ENCODE results near the gene PARM1.

Gene PARM1, protein sequence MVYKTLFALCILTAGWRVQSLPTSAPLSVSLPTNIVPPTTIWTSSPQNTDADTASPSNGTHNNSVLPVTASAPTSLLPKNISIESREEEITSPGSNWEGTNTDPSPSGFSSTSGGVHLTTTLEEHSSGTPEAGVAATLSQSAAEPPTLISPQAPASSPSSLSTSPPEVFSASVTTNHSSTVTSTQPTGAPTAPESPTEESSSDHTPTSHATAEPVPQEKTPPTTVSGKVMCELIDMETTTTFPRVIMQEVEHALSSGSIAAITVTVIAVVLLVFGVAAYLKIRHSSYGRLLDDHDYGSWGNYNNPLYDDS

DNA sequence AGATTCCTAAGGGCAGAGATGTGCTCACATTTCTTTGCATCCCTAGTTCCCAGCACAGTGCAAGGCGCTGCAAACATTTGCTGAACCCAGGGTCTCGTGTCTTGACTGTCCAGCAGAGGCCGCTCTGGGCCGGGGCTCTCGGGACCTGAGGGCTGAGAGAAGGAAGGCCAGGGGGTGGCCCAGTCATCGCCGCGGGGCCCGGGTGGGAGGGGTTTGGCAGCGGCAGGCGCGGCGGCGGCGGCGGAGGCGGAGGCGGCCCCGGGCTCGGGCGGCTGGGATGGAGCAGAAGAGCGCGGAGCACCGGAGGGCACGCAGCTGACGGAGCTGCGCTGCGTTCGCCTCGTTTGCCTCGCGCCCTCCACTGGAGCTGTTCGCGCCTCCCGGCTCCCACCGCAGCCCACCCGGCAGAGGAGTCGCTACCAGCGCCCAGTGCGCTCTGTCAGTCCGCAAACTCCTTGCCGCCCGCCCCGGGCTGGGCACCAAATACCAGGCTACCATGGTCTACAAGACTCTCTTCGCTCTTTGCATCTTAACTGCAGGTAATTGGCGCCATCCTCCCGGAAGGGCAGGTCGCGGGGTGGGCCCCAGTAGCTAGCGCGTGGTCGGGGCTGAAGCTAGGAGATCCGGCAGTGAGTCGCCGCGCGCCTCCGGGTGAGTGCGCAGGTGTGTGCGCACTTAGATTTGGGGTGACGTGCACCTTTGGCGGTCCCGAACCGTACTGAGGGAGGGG, at the start of gene PARM1:
PARM1 (plus strand) TSS at position 285 of the 730 bp plus-strand sequence; CDS start at position 497, 212 bp downstream.
- peak; percentile 26 for DNase-seq

DNA sequence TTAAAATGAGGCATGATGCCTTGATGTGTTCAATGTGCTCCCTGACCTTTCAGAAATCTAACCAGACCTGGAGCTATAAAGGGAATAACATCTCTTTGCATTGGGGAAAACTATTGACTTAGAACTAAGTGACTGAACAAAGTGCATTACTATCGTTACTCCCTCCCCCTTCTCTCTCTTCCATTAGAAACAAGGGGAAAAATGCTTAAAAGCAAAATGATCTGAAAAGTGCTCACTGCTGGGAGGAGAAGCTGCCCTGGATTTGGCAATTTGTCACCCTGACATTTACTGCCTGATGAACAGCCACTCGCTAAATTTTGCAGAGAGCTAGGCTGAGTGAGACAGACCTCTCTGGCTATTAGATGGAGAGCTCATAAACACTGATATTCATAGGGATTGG, 48.6 kb upstream of the PARM1 start:
- no peak for DNase-seq

DNA sequence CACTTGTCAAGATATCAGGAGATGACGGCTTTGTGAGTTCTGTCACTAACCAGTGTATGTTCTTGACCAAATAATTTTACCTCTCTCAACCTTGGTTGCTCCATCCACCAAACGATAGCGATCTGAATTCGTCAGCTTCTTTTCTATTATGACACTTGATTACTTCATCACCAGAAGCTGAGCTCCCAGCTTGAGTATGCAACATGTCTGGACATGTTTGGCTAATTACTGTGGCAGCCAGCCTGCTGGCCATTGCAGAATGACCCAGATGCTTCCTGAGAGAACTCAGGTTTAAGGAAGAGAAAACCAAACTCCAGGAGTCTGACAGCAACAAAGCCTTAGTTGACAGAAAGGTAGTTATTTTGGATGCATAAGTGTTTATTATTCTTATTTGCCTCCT, 46.4 kb upstream of the PARM1 start:
- DNase-seq: no peak

DNA sequence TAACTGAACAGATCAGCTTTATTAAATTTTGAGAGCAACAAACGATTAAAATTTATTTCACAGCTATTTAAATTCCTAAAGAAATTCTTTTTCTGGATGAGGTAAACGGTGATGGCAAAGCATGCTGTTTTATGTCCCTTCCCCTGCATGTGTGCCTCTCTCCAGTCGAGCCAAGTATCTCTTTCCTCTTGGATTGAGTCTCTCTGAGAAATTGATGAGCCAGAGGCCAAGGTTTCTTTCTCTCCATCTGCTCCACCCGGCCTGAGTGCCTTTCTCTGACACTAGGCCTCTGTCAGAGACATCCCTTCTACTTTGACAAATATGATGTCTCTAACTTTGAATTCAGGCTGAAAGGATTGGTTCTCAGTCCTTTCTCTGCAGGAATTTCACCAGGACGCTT, 42.6 kb upstream of the PARM1 start:
- no peak for DNase-seq

DNA sequence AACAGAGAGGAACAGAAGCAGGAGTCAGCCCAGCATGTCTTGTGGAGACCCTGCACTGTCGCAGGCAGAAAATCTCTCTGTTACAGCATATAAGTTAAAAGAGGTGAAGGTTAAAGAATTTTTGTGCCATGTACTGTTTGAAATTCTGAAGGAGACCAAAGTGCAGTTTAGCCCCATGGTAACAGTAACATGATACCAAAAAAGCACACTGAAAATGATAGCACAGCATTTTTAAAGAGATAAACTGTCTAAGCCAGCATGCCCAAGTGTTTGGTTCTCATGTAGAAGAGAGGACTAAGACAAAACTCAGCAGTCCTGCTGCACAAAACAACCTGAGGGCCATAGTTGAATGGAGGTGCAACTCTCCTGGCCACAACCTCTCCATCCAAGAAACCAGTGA, 41.9 kb upstream of the PARM1 start:
- no peak for DNase-seq

DNA sequence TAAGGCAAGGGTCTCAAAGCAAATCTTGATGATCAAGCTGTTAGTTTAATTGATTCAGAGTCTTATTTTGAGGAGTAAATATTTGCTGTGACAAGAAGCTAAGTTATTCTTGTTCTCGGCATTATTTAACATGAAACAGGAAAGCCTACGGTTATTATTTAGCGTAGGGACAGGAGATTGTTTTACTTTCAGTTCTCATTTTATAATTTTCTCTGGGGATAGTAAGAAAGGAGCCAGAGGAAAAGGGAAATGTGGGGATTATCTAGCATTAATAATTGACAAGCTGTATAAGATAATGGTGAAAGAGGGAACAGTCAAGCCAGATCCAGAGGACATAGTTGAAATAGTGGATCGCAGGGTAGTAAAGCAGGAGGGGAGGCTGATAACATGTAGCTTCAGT, 39.7 kb upstream of the PARM1 start:
- DNase-seq: no peak

DNA sequence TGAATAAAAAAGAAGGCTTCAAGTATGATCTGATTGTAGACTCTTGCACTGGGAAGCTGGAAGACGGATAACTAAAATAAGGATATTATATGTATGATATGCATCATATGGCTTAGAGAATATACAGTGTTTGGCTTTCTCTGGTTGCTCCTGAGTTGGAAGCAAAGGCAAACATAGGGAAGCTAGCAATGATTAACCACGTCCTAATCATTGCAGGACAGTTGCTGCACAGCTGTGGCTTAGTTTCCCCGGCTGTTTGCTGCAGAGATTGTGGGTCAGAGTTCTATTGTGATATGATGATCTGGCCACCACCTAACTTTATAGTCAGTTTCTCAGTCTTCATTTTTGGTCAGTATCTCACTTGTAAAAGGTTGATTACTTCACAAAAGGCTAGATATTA, 36.3 kb upstream of the PARM1 start:
- no peak for DNase-seq

DNA sequence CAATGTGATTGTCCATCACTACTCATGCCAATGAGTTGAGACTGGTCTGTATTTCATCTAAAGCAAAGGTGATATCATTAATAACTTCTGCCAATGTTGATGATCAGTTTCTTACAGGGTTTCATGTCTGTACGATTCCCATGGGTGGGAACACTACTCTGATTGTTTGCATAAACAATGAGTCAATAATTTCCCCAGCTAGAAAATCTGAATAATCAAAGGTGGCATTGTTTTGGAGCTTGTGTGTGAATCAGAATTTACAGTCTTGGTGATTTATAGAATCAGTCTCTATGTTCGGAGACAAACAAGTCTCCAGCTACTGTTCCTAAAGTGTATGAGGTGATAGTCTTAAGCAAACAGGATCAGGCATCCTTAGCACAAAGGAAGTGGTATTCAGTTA, 35.5 kb upstream of the PARM1 start:
- DNase-seq: no peak

DNA sequence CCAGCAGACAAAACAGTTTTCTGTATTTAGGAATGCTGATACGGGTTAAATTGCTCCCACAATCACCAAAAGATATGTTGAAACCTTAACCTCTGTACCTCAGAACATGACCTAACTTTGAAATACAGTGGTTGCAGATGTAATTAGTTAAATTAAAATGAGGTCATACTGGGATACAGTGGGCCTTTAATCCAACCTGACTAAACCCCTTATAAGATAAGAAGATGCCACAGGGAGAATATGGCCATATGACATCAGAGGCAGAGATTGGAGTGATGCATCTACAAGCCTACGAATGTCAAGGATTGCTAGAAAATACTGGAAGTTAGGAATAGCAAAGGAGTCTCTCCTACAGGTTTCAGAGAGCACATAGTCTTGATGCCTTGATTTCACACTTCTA, 32.1 kb upstream of the PARM1 start:
- DNase-seq: no peak

DNA sequence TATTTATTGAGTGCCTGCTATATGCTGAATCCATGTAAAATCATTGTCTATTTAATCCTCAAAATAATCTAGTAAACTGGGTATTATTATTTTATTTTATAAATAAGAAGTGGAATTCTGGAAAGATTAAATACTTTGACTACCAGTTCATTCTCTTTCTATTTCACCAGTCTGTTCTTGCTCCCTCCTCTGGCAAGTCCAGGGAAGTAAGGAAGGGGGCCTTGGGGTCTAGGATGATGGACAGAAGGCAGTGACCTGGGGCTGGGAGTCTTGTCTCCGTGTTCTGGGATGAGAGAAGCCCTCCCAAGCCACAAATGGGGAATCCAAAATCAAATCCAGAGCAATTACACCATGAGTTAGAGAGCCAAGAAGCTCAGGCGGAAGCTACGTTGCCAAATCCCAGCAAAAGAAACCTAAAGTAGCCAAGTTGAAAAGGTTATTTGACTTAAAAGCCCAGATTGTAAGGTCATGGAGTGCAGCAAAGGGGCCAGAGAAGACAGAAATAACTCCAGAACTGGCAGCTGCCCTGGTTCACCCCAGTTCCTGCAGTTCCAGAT, 28.3 kb upstream of the PARM1 start:
- DNase-seq: no peak

DNA sequence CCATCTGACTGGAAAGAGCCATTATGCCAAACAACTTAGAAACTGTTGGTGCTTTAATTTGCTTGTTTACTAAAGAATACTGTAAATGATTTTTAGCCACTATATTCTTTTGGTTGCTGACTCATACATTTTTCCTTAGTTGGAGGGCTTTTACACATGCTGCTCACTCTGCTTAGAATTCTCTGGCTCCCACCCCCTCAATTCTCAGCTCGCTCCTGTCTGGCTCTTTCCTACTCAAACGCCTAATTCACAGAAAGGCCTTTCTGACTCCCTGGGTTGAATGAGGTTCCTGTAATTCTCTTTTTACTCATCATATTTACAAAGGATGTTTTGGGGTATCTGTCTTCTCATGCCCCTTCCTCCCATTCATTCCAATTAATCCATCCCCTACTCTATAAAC, 26.1 kb upstream of the PARM1 start:
- DNase-seq: no peak

DNA sequence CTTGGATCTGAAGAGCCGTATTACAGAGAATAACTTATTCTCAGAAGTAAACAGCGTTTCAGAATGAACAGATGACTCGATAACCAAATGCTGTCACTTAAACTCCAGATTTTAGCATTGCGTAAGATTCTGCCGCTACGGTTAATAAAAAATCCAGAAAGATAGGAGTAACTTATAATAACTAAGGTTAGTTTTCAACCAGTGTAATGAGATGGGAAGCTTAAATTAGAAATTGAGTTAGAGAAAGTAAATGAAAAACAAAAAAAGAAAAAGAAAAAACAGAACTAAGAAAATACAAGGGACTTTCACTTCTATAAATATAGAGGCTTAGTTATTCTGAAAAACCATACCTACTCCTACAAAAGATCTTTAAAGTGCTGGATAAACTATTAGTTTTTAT, 13.1 kb upstream of the PARM1 start:
- DNase-seq: no peak

DNA sequence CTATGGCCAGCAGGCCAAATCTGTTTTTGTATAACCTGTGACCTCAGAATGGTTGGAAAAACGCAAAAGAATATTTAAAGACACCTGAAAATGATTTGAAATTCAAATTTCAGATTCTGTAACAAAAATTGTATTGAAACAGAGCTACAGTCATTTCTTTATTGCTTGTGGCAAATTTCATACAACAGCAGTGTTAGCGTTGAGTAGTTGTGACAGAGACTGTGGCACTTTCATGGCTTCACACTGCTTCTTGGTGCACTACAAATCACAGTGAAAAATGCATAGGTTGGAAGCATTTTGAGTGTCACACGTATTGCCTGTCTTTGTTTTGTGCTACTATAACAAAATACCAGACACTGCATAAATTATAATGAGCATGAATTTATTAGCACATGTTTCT, 12.2 kb upstream of the PARM1 start:
- DNase-seq: no peak

DNA sequence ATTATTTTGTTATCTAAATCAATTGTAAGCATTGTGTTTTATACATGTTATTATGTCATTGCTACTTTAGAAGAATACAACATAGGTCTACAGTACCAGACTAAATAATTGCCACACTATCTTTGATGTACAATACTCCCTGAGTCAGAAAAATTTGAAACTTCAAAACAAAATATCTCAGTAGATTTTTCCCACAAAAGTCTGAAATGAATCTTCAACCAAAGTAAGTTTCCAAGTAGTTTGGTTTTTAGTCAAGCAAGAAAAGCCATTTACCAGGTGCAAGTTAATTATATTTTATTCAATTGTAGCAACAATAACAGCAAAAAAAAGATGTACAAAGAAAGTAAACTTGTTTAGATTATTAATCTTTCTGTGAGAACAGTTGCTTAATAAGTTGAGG, 11.4 kb upstream of the PARM1 start:
- no peak for DNase-seq

DNA sequence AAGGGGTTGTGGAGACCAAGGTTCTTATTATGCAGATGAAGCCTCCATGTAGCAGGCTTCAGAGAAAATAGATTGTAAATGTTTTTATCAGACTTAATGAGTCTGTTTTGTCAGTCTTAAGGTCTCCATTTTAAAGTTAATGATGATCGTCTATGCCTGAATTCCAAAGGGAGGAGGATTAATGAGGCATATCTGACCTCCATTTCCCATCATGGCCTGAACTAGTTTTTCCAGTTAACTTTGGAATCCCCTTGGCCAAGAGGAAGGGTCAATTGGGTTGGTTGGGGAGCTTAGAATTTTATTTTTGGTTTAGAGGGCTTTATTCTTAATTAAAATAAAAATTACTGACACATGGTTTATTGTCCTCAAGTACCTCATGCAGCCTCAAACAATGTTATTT, 6.9 kb upstream of the PARM1 start:
- no peak for DNase-seq

DNA sequence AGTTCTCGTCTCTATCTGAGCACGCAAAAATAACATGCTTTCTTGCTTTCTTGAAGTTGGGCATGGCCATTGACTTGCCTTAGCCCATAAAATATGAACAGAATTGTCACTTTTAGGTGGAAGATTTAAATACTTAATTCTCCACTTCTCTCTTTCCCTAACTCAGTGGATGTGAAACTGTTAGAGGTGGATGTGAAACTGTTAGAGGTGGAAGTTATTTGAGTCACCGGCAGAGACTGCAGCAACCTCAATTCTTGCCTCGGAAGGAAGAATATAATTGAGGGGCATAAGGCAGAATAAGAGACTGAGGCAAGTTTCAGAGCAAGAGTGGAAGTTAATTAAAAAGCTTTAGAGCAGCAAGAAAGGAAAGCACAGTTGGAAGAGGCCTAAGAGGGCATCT, 2.8 kb upstream of the PARM1 start:
- DNase-seq: no peak

DNA sequence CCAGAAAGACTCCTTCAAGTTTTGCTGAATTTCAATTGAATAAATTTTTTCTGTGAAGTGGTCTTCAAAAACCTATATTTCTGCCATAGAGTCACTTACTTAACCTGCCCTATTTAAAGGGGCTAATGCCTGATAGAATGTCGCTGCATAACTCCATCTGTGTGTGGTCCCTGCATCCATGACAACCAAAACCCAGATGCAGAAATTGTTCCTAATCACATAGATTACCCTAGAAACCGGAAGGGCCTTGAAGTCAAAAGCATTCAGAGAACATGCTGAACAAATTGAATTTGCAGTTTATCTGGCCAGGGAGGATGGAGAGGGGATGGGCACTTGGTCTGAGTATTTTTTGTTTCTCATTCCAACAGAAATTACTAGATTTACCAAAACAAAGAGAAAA, 1.5 kb upstream of the PARM1 start:
- DNase-seq: no peak

DNA sequence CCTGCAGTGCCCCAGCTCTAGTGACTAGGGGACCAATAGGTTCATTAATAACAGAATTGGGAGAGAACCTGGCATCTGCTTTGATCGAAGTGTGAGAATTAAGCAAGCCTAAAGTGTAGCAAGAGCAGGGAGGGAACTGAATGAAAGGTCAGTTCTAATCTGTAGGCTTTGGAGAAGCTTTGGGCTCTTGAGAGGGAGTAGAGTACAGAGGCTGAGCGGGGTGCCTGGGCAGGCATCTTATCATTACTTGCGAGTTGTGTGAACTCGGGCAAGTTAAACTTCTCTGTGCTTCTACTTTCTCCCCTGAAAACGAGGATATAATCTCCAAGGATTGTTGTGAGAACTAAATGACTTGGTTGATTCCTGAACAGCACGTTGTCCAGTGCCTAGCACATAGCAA, 906 bp upstream of the PARM1 start:
- no peak for DNase-seq

DNA sequence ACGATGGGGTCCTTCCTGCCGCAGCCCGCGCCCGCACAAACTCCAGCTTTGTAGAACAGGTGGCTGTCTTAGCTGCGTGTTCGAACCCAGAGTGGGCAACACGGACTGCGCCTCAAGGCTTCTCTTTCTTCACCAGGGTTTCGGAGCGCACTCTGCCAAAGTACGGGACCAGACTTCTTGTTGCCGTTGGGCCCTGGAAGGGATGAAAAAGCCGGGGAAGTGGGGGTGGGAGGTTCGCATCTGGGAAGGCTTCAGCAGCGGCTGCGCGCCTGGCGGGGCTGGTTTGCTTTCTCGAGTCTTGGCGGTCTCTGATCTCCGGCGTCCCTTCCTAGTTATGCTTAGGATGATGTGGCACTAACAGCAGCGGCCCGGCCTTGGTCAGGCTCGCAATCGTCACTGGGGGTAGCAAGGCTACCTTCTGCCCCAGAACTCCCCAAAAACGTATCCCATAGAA, 673 bp downstream of the PARM1 start:
- no peak for DNase-seq

DNA sequence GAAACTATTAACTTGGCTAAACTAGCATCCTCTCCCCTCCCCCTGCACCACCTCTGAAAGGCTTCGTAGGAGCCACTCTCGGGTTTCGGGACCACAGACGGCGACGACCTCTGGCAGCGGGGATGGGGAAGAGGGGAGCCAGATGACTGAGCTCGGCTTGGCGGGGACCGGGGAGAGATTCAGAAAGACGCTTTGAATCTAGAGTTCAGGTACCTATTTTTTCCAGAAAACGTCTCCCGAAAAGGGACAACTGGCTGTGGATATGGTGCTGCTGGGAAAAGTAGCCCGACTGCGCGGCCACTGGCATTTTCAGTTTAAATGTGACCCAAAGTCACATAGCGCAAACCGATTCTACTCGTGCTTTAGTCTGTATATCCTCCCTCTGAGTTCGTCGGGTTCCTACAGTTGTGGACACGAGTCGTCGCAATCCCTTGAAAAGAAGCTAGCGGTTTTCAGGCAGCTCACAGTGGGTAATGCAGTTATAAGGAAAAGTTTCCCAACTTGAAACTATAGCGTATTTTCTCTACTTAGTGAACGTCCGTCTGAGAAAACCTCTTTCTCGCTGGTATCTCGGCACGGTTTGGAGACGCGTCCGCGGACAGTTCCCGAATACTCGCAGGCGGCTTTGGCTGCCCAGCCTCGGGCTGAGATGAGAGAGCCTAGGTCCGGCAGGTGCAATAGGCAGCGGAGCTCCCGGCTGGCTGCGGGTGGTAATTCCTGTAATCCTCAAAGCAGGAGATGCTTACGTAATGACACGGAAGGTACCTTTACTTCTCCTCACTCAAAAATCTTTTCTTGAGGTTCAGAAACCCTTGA, 1.3 kb downstream of the PARM1 start:
- no peak for DNase-seq

DNA sequence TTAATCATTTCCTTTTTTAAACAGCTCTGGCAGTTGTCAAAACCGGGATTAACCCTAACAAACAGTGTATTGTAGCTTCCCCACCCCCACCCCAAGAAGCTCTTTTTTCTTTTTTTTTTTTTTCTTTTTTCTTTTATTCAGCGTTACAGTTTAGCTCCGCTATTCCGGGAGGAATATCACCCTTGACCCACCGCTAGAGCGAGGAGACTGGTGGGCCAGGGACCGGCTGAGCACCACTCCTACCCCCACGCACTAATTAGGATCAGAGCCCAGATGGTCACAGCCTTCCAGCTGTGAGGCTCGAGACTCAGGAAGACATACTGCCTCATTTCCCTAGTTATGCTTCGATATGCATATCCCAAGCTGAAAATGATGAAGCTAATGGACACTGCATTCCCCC, 2.0 kb downstream of the PARM1 start:
- no peak for DNase-seq

DNA sequence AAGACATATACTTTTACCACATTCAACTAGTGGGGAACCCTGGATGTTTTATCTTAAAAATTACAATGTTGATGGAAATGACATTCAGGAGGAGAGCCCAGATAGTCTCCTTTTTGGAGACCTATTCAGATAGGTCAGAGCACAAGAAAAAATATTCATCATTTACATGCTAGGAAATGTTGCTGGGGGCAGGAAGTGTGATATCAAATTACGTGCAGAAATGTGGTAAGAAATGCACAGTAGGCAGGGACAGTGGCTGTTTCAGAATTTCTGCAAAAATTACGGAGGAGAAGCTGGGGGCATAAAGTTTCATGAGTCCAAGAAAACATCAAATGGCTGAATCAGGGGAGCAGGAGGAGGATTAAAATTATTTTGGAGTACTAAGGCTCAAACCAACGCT, 8.2 kb downstream of the PARM1 start:
- no peak for DNase-seq

DNA sequence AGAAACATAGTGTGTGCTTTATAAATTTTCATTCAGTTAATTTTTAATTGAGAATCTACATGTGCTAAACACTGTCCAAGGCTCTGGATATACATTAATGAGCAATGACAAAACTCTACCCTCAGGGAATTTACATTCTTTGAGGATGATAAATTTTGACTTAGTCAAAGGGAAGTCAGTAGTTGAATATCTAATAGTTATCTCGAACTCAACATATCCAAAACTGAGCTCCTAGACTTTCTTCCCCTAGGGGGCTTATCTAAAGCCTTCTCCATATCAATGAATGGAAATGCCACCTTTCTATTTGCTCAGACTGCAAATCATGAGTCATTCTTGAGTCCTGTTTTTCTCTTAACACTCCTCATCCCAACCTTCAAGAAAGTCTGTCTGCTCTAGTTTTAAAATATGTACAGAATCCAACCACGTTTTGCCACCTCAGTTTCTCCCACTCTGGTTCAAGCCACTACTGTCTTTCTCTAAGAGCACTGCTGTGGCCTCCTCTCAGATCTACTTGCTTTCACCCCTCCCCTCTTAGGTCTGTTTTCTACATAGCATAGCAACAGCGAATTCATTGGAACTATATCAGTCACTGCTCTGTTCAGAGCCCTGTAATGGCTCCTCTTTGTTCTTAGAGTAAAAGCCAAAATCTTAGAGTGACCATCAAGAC, 9.5 kb downstream of the PARM1 start:
- no peak for DNase-seq

Measured in HCEC 1CT (cell line).